ENCODE measurements around the gene HARBI1.

HARBI1 gene

DNA sequence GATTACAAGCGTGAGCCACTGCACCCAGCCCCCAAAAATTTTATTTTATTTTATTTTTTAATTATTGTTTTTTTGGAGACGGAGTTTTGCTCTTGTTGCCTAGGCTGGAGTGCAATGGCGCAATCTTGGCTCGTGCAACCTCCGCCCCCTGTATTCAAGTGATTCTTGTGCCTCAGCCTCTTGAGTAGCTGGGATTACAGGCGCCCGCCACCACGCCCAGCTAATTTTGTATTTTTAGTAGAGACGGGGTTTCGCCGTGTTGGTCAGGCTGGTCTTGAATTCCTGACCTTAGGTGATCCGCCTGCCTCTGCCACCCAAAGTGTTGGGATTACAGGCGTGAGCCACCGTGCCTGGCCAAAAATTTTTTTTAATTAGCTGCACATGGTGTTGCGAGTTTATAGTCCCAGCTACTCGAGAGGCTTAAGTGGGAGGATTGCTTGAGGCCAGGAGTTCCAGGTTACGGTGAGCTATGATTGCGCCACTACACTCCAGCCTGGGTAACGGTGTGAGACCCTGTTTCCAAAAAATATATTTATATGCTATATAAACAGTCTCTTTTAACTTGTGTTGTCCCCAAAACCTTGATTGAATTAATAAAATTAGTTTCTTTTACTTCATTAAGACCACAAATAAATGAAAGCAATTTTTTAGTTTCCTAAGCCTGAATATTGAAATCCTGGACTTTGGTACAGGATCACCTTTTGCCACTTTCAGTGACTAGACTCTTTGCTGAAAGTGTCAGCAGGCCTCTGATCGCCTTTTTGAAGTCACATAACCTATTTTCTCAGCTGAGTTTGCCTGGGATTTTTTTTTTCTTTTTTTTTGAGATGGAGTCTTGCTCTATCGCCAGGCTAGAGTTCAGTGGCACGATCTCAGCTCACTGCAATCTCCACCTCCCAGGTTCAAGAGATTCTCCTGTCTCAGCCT lies 16.5 kb upstream of the HARBI1 start:
- DNase-seq: no peak

DNA sequence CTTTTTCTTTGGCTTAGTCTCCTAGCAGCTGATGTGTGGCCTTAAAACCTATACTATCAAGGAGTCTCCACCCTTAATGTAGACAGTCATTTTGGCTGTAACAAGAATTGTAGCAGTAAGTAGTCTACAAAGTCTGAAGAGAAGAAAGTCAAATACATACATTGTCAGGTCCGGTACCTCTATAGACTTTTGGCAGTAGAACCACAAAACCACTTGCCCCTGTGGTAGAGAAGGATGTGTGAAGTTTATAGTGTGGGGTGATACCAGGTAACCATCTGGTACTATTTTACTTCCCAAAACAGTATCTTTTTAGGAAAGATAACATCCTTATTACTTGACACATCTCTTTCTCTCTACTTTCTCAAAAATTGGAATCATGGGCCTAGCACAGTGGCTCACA lies 15.5 kb upstream of the HARBI1 start:
- no peak for DNase-seq

- DNase-seq: no peak
These were observed 14.6 kb upstream of the HARBI1 start for GRCh38 chr11:46631676-46632075.

DNA sequence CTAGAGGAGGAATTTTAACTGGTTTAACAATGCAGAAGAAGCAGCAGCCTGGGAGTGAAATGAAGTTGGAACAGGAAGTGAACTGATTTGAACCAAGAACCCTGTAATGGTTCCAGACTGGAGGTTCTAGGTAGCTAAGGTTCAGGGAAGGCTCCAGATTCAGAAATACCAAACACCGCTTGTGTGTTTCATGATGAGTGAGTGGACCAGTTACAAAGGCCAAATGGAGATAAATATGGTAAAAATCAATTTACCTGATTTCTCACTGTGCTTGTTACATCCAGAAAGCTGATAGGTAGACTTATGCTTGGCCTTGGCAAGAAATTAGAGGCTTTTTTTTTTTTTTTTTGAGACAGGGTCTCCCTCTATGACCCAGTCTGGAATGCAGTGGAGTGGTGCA lies 13.2 kb upstream of the HARBI1 start:
- no peak for DNase-seq

DNA sequence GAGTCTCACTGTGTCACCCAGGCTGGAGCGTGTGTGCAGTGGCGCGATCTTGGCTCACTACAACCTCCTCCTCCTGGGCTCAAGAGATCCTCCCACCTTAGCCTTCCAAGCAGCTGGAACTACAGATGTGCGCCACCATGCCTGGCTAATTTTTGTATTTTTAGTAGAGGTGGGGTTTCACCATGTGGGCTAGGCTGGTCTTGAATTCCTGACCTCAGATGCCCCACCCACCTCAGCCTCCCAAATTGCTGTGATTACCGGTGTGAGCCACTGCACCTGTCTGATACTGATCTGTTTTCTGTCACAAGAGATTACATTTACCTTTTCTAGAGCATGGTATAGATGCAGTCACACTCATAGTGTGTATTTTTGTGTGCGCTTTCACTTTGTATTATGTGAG lies 11.9 kb upstream of the HARBI1 start:
- DNase-seq: no peak

DNA sequence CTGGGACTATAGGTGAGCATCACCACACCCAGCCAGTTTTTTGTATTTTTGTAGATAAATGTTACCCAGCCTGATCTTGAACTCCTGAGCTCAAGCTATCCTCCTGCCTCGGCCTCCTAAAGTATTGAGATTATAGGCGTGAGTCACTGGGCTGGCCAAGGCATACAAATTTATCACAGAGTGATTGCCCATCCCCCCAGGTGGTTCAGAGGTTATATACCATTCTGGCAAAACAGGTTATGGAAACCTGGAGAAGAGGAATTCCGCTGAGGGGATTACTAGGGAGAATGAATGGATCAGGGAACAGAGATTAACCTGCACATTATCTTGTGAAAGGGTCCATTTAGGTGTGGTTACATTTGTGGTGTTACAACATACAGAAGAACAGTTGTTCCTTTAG lies 8.4 kb upstream of the HARBI1 start:
- no peak for DNase-seq

DNA sequence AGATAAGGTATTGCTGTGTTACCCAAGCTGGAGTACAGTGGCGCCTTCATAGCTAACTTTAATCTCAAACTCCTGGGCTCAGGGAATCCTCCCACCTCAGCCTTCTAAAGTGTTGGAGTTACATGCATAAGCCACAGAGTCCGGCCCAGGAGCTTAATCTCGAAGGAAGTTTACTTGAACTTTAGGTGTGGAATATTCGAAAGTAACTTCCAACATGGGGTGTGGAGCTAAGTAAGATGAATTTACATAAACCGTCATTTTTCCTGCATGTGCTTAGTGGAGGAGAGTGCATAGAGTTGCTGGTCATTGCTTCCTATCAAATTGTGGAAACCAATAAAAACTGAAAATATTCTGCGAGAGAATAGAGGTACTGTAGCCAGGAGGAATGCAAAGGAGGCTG lies 1.8 kb upstream of the HARBI1 start:
- DNase-seq: no peak

- no peak for DNase-seq
These were observed 916 bp upstream of the HARBI1 start for GRCh38 chr11:46617972-46618314.

DNA sequence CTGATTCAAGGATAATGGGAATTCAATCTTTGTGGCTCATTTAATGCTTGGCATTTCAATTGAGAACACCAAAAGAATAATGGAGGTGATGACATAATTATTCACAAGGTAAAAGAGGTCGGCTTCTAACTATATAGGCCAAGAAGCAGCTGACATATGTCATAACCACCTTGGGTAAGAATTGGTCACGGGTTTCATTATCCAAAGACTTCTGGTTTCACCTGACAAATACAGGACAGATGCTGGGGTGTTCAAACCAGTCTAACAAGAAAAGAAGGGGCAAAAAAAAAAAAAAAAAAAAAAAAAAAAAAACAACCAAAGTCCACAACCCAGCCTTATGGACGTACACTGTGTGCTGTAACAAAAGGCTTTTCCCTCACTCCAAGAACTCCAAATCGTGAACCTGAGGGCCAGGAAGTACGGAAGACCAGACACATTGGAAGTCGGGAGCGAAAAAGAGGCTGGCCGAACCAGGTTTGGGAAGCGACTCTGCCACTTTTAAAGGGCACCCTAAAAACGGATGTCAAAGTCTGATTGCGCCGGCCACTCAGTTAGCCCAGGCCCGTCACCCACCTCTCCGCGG lies 385 bp downstream of the HARBI1 start:
- no peak for DNase-seq

- no peak for DNase-seq
These were observed 1.3 kb downstream of the HARBI1 start for GRCh38 chr11:46615756-46616155.

DNA sequence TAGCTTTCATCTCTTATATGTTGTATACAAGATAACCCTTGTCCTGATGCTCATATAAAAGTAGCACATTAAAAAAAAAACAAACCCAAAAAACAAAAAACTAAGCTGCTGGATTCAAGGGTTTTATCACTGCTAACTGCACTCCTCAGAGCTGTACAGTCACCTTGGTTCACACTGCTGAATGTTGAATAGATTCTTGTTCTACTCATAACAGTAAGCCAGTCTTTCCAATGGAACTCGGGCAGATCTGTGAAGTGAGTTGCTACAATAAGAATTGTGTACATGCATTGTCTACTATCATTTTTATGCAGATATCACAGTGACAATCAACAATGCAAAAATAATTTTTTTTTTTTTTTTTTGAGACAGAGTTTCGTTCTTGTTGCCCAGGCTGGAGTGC lies 4.7 kb downstream of the HARBI1 start:
- no peak for DNase-seq

- DNase-seq: no peak
These were observed 5.3 kb downstream of the HARBI1 start for GRCh38 chr11:46611526-46612304.

DNA sequence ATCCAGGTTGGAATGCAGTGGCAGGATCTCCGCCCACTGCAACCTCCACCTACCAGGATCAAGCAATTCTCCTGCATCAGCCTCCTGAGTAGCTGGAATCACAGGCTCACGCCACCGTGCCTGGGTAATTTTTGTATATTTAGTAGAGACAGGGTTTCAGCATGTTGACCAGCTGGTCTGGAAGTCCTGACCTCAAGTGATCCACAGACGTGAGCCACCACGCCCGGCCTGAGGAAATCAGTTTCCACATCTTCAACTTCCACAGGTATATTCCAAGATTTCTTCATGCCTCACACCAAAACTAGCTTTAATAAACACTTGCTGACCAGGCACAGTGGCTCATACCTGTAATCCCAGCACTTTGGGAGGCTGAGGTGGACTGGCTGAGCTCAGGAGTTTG lies 7.6 kb downstream of the HARBI1 start:
- no peak for DNase-seq

DNA sequence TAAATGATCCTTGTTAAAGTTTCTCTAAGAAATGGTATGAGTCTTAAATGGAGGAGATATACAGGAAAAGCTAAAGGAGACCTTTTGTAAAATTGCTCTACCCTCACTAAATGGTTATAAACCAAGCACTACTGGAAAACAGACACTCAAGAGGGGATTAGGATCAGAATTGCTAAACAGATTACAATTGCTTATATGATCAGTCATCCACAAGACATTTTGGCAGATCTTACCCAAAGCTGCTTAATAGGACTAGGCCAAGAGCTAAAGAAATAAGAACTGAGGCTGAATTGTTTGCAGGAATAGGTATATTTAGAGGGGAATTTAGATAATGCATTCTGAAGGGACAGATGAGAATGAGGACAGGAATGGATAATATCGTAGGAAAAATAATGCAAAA lies 9.5 kb downstream of the HARBI1 start:
- DNase-seq: no peak

- no peak for DNase-seq
These were observed 12.2 kb downstream of the HARBI1 start for GRCh38 chr11:46604796-46605195.

GRCh38 chr11:46603704-46604308 lies 13.2 kb downstream of the HARBI1 start:
- DNase-seq: no peak

GRCh38 chr11:46601129-46601528 lies 15.9 kb downstream of the HARBI1 start:
- DNase-seq: no peak

DNA sequence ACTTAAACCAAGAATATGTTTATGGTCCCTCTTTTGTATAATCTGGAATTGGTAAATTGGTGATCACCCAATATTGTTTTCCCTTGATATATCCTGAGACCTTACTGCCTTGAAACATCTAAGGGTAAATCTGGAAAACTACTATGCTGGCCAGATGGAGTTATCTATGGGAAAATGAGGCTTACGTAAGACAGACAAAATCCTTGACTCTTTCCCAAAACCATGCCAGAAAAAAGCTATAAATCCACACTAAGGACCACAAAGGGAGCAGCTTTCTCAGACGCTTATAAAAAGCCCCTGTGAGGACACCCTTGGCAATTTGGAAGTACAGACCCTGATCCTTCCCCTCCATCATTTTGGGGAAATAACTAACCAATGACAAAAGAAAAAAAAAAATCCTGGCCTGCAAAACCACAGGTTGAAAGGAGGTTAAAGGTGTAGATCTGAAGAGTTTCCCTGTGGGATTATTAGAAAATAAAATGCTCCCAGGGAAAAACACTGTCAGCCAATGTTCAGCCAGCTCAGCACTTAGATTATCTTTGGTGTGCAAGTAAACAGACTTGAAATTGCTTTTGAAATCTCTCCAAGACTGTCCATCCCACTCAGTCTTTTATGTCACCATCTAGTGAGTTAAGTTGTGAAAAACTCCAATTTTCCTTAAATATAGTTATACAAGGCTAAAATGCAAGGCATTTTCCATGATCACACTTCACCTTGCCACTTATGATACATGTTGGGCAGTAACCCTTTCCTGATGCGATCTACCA lies 16.6 kb downstream of the HARBI1 start:
- no peak for DNase-seq

GRCh38 chr11:46599340-46600193 lies 17.5 kb downstream of the HARBI1 start:
- no peak for DNase-seq

GRCh38 chr11:46597609-46598219 lies 19.3 kb downstream of the HARBI1 start:
- no peak for DNase-seq

DNA sequence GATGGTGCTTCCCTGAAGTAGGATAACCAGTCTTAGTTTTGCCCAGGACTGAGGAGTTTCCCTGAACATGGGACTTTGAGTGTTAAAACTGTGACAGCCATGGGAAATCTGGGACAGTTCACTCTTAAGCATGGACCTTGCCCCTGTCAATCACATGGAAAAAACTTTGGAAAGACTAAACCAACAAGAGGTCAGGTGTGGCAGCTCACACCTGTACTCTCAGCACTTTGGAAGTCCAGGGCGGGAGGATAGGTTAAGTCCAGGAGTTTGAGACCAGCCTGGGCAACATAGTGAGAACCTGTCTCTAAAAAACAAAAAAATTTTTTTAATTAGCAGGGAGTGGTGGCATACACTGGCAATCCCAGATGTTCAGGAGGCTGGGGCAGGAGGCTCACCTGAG lies 19.9 kb downstream of the HARBI1 start:
- no peak for DNase-seq

Measured in stimulated activated naive CD4-positive, alpha-beta T cell (primary cell).